NCI-H2081 (cell line): ENCODE results near the gene MTOR.
"Not testable (repeated sequence)": the region's sequence is repeated elsewhere in the genome, so short reads cannot be mapped to it uniquely, and the experiment has no call there.

Source experiments
- DNase-seq, 2 experiments: peaks; one replicate each; lab custom pipeline; 2025; lab: John Stamatoyannopoulos, UW

The MTOR gene

DNA sequence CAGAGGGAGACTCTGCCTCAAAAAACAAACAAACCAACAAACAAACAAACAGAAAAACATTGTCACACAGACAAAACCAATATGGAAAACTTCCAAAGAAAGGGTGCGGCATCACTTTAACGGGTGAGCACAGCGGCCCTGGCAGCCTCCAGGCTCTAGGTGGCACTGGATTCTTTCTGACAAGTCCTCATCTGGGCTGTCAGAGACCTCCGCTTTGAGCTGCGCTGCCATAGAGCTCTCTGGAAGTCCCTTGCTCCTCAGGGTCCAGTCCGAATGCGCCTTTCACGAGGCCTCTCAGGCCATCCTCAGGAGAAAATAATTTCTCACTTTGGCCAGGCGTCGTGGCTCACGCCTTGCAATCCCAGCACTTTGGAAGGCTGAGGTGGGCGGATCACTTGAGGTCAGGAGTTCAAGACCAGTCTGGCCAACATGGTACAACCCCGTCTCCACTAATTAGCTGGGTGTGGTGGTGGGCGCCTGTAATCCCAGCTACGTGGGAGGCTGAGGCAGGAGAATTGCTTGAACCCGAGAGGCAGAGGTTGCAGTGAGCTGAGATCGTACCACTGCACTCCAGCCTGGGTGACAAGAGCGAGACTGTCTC, 198.3 kb downstream of the MTOR start:
- not testable (repeated sequence) for DNase-seq

DNA sequence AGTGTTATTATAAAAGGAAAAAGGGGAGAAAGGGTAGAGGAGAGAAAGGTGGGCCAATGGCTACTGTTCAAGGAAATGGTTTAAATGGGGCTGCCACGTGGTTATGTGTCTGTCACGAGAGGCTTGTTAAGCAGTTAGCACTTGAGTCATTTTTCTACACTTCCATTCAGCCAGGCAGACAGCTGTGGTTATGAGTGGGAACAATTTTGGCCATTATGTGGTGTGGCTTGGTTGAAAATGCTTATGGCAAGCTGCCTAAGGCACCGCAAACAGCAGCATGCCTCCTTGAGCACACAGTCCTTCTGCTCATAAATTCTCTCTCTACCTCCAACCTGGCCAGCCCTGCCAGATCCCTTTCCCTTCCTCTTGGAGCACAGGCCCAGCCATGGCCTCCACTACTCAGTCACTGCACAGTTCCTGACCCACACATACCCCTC, 199.4 kb downstream of the MTOR start:
- peak in 1 of 2 experiments; percentile 51 for DNase-seq

DNA sequence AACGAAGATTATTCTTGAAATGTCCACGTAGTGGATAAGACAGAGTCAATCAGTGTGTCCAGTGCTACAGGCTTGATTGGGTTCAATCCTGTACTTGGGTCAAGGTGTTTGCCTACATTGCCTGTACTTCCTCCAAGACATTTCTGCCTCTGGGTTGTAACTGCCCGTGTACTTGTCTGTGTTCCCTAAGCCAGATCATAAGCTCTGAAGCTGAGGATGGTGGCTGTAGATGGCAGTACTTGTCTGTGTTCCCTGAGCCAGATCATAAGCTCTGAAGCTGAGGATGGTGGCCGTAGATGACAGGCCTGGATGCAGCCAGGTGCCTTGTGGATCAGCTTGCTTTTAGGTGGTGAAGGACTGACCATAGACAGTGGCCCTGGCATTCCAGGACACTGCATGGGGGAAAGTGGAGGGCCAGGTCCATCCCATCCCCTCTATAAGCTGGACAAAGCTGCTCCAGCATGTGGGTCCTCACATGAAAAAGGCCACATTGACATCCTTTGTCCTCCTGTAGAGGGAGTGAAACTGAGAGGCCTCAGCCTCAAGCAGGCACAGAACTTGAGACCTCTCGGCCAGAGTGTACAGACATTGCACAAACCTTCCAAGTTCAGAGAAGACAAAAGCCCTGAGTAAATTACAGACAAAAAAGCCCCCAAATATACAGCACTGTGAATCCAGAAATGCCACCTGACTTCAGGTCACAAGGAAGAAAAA, 200.5 kb downstream of the MTOR start:
- no peak for DNase-seq

DNA sequence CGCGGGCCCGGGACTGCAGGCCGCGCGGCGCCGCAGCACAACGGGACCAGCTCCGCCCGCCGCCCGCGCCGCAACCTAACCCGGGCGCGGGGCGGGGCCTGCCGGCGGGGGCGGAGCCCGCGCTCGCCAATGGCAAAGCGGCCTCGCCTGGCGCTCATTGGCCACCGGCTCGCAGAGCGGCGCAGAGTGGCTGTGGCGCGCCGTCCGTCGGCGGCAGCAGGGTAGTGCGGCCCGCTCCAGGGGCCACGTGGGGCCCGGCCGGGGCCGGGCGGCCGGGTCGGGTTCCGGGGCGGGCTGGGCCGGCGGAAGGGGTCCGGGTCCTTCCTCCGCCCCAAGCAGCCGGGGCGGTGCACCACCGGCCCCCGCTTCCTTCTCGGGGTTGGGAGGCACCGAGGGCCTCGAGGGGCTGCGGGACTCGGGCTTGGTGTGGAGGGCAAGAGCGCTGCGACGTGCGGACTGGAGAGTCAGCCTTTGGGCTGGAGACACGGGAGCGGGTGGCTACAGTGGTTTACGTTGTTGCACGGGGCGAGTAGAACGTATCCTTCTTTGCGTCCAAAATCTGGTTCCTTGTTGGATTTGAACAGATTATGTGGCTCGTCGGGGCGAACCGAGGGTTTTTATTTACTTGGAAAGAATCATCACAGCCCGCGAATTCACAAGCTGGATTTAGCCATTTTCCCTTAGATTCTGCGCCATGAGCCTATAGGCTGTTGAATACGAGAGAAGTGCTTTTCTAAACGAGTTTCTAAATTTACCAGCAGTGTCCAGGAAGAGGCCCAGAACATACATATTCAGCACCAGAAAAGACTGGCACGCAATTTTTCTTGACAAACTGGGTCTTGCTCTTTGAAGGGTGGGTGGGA, 202.2 kb downstream of the MTOR start, which contains the start of gene SRM:
Gene SRM, minus strand, starts transcription at position 51 of the 863 bp plus-strand sequence. CDS start 75 bp downstream, outside the sequence.
- DNase-seq: peak; percentile 83 to 95

DNA sequence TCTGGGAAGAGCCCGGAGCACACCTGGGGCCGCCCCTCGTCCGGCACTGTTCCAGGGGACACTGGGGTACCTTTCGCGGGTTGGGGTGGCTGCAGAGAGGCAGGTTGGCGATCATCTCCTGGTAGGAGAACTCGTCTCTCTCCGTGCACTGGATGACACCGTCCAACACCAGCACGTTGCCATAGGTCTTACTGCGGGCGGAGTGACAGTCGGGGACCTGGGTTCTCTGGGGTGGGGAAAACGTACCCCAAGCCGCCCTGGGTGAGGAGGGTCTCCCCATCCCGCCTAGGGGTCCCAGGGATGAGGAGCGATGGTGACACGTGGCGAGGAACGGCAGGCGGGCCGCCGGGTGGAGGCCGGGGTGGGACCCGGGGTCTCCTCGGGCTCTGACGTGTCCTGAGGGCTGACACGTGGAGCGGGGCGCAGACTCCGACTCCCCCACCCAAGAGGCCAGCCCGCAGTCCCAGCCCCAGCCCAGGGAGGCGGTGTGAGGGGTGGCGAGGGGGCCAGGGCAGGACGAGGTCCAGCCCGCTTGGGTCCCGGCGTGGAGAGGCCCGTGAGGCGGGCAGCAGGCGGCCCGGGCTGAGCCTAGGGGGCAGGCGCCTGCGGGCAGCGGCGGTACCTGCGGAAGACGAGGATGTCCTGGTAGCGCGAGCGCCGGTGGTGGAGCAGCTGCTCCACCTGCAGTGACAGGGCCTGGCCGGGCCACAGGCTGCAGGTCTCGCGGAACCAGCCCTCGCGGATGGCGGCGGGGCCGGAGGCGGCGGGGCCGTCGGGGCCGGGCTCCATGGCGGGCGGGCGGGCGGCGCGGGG, 203.0 kb downstream of the MTOR start:
- DNase-seq: peak in 1 of 2 experiments; percentile 46

DNA sequence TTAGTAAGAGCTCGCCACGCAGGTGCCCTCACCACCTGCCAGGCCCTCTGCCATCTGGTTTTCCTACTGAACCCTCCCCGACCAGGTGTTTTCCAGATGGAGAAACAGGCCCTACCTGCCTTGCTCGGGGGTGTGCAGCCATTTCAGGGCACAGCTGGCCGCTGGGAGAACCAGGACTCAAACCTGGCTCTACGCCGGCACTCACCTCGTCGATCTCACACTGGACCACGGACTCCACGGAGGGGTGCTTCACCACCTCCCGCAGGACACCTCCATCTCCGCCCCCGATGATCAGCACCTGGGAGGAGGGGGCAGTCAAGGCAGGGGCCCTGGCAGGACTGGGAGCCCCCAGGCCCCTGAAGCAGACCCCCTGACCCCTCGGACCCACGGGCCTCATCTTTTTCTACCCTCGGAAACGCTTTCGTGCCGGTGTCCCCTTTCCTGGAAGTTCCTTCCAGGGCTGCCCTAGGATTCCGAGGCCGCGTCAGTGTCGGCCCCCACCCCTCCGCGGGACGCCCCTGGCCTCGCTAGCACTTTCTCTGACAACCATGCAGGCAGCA, 203.7 kb downstream of the MTOR start:
- DNase-seq: peak; percentile 48 to 76

DNA sequence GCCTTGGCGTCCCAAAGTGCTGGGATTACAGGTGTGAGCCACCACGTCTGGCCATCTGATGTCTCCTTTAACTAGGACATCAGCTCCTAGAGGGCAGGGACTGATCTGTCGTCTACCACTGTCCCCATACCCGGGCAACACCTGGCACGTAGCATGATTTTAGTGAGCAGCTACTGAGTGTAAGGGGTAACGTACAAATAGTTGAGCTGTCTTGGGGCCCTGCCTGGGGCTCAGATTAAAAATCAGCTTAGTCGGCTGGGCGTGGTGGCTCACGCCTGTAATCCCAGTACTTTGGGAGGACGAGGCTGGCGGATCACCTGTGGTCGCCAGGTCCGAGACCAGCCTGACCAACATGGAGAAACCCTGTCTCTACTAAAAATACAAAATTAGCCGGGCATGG, 204.3 kb downstream of the MTOR start:
- DNase-seq: no peak

DNA sequence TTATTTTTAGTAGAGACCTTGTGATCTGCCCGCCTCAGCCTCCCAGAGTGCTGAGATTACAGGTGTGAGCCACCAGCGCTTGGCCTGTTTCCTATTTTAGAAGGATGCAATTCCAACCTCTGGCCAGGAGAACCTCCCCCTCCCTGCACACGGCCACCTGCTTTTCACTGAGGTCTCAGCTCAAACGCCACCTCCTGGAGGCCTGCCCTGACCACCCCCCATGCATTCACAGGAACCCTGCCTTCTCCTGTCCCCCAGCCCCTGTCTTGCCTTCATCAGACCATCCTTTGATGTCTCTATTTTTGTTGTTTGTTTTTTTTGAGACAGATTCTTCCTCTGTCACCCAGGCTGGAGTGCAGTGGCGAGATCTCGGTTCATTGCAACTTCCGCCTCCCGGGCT, 204.9 kb downstream of the MTOR start:
- peak in 1 of 2 experiments; percentile 29 for DNase-seq
